ENCODE measurements around the gene PCCB. TPM values are rescaled to one million over a fixed set of nuclear protein-coding genes. Genes with fewer than 3 reads are reported as not detected.

Gene PCCB
- total RNA-seq (2014; rRNA removed; shearing (Covaris generic)) (38.3 and 39.7 TPM in 2 replicates), total RNA-seq (2022) (51.5 and 64.1 TPM in 2 replicates), Bru-seq, nascent RNA (percentile 73 among the genes with signal in this experiment), BruChase-seq, experiment 1, labeled RNA remaining after a 6-hour chase (percentile 67 among the genes with signal in this experiment), BruChase-seq, experiment 2, labeled RNA remaining after a 2-hour chase (percentile 61 among the genes with signal in this experiment)
- long read RNA-seq, full-length matches to known transcripts = 198 of 428 reads
- long read RNA-seq, partial matches to known transcripts = 214 of 428 reads
- long read RNA-seq, other reads (novel, unspliced or antisense) = 16 of 428 reads

DNA sequence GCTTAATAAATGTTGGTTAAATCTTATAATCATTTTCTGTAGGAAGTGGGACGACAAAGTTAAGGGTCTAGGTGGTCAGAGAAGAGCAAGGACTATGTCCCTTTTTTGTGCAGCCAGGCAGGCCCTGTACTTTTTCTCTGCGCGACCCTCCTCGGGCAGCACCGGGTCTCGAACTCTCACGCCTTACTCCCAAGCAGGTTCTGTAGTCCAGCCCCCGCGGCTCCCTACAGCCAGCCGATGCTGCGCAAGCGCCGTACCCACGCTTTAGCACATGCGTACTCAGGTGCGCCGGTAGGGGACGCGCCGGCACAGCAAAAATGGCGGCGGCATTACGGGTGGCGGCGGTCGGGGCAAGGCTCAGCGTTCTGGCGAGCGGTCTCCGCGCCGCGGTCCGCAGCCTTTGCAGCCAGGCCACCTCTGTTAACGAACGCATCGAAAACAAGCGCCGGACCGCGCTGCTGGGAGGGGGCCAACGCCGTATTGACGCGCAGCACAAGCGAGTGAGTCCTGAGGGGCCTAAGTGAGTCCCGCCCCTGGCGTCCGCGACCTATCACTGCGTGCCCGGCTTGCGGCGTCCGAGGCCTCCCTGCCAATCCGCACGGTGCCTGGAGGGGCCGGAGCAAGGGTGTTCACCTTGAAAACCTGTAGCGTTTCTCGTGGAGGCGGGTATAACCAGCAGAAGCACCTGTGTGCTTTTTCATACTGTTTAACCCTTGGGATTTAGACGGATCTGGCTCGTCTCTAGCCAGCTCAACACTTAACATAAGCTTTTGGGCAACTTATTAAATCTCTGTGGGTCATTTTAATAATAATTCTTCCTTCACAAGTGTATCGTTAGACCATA is at the start of gene PCCB:
Gene PCCB, plus strand, starts transcription at position 282 of the 844 bp plus-strand sequence. Its CDS starts 36 bp downstream, at position 318.
- peak within 1 kb of the TSS; percentile 67 for H2AFZ ChIP-seq (ENCODE audit: low read length)
- peak; percentile 96 for DNase-seq (ENCODE audit: low spot score)
- no peaks in the 10 kb centered on the region for H3K9me3 ChIP-seq (ENCODE audit: low read length)
- ChIA-PET POLR2A (interaction anchor here (0.5 to 6.6 kb wide), 11 partner anchors 8 to 633 kb away, joined by 3 to 73 read pairs (median 3); partner anchors contain the start of genes MSL2 and STAG1), CTCF (ENCODE audit: unreplicated experiment) (interaction anchor here (0.9 to 1.9 kb wide), 3 partner anchors 53 to 611 kb away, joined by 3 to 7 read pairs (median 3); partner anchors contain the start of genes MSL2 and NCK1)
- no peaks in the 10 kb centered on the region for H3K9me2 ChIP-seq (ENCODE audit: insufficient read depth, low read length)
- H3K4me1 ChIP-seq (ENCODE audit: insufficient read depth, low read length, poor library complexity, severe bottlenecking) = peaks cover 61% of the 10 kb centered on the region
- peaks cover under 1% of the 10 kb centered on the region; the same call in 1 of the 2 replicates for H3K36me3 ChIP-seq (ENCODE audit: insufficient read depth, low read length)
- TF ChIP-seq EZH2phosphoT487 (IDR thresholded peaks at IDR 0.05; ENCODE audit: borderline replicate concordance, low read depth, low read length) = no peak
- TF ChIP-seq, protein P1, sequence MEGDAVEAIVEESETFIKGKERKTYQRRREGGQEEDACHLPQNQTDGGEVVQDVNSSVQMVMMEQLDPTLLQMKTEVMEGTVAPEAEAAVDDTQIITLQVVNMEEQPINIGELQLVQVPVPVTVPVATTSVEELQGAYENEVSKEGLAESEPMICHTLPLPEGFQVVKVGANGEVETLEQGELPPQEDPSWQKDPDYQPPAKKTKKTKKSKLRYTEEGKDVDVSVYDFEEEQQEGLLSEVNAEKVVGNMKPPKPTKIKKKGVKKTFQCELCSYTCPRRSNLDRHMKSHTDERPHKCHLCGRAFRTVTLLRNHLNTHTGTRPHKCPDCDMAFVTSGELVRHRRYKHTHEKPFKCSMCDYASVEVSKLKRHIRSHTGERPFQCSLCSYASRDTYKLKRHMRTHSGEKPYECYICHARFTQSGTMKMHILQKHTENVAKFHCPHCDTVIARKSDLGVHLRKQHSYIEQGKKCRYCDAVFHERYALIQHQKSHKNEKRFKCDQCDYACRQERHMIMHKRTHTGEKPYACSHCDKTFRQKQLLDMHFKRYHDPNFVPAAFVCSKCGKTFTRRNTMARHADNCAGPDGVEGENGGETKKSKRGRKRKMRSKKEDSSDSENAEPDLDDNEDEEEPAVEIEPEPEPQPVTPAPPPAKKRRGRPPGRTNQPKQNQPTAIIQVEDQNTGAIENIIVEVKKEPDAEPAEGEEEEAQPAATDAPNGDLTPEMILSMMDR (conservative IDR thresholded peaks at IDR 0.05; ENCODE audit: low read length) = peak; percentile 78
- H3K27ac ChIP-seq (ENCODE audit: low read depth, low read length, poor library complexity, severe bottlenecking) = peak within 1 kb of the TSS; percentile 83
- H3K4me2 ChIP-seq (ENCODE audit: low read length) = peak within 1 kb of the TSS; percentile 87
- no peaks in the 10 kb centered on the region for H4K20me1 ChIP-seq (ENCODE audit: insufficient read depth, low read length)
- peak within 1 kb of the TSS; percentile 71 for H3K4me3 ChIP-seq (ENCODE audit: low read depth, low read length, poor library complexity, severe bottlenecking)
- H3K79me2 ChIP-seq (ENCODE audit: insufficient read depth, low read depth, low read length) = peaks cover 22% of the 10 kb centered on the region; the same call in 1 of the 2 replicates
- BruUV-seq (replicated peaks) = no TSS peak
- intact Hi-C loops (cut with micrococcal nuclease; ENCODE audit: unreplicated experiment) = loop anchor here (1.0 kb wide), 2 partner anchors 55 to 503 kb away; no protein-coding TSS in a partner anchor

DNA sequence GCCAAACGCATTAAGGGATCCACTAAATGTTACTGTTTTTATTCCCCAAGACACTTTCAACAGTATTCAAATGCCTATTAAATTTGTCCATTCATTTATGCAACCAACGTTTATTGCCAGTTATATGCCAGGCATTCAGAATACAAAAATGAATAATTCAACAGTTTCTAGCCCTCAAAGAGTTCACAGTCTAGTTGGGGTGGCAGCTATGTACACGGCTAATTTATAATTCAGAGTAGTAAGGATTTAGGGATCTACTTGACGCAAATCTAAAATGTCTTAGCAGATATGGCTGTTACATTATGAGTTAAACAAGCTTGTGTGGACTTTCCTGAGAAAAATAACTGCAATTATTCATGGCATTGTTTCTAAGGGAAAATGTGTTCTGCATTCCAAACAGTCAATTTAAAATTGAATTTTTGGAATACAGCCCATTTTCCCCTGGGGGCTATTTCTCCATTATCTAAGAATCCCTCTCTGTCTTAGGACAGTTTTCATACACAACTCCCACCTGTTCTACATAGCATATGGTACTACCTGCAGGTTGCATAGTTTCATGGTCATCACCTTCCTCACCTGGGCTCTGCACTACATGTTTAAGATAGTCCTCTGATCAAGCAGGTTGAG is 42.5 kb upstream of the PCCB start:
- no peaks in the 10 kb centered on the region for H3K36me3 ChIP-seq (ENCODE audit: insufficient read depth, low read length)
- POLR2A ChIA-PET = interaction anchor here (0.8 to 1.4 kb wide), 2 partner anchors 9 to 10 kb away, joined by 4 to 6 read pairs; no protein-coding TSS in a partner anchor
- no peaks in the 10 kb centered on the region for H3K9me2 ChIP-seq (ENCODE audit: insufficient read depth, low read length)
- H3K27ac ChIP-seq (ENCODE audit: low read depth, low read length, poor library complexity, severe bottlenecking) = no peak overlapping the region
- no peaks in the 10 kb centered on the region for H3K79me2 ChIP-seq (ENCODE audit: insufficient read depth, low read depth, low read length)
- intact Hi-C loops (cut with micrococcal nuclease; ENCODE audit: unreplicated experiment) = no loop called here
- no peaks in the 10 kb centered on the region for H4K20me1 ChIP-seq (ENCODE audit: insufficient read depth, low read length)
- no peak for DNase-seq (ENCODE audit: low spot score)
- BruUV-seq (replicated peaks) = no TSS peak
- no peaks in the 10 kb centered on the region for H3K4me1 ChIP-seq (ENCODE audit: insufficient read depth, low read length, poor library complexity, severe bottlenecking)
- no peaks in the 10 kb centered on the region for H3K9me3 ChIP-seq (ENCODE audit: low read length)
- TF ChIP-seq, protein P1 (conservative IDR thresholded peaks at IDR 0.05; ENCODE audit: low read length) = no peak
- TF ChIP-seq EZH2phosphoT487 (IDR thresholded peaks at IDR 0.05; ENCODE audit: borderline replicate concordance, low read depth, low read length) = no peak
- no peak overlapping the region for H3K4me3 ChIP-seq (ENCODE audit: low read depth, low read length, poor library complexity, severe bottlenecking)
- CTCF ChIA-PET (ENCODE audit: unreplicated experiment) = no interaction called here
- H3K4me2 ChIP-seq (ENCODE audit: low read length) = no peak overlapping the region
- H2AFZ ChIP-seq (ENCODE audit: low read length) = no peak overlapping the region
